Measurements from ENCODE around the gene PTGIS.

DNA sequence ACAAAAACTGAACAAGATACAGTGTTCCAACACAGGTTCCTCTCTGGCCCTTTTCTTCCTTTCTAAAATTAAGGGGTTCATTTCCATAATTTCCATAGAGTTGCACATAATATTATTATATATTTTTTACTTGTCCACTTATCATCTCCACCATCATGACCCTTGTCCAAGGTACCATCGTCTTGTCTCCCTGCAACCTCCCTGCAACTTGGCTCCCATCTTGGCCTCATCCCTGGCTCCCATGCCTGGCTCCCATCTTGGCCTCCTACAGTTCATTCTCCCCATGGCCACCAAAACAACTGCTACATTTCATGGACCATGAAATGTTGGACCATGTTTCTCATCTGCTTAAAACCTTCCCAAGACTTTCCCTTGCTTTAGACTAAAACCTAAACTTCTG, 82.4 kb downstream of the PTGIS start:
- TF ChIP-seq TAF1 (IDR thresholded peaks at IDR 0.05; ENCODE audit: borderline replicate concordance, low read depth, low read length) (no peak), POLR2A (IDR thresholded peaks at IDR 0.05; ENCODE audit: low read depth, low read length) (no peak)
